BJ (cell line): ENCODE results near the gene YOD1. TPM values are rescaled to one million over a fixed set of nuclear protein-coding genes. Genes with fewer than 3 reads are reported as not detected.

Experiments
- CTCF ChIA-PET: fragments of 350-600 bp; formaldehyde crosslinking; extraction: SDS; loops from one replicate; lab custom pipeline; 2021; ENCODE audit warnings: antibody characterized with exemption, inconsistent platforms; lab: Yijun Ruan, JAX
- POLR2A ChIA-PET: fragments of 300-600 bp; sonication (Branson Sonifier 250); formaldehyde crosslinking; extraction: SDS; loops from one replicate; lab custom pipeline; 2021; ENCODE audit warnings: antibody characterized with exemption; lab: Charles Lee
- DNase-seq: peaks from one replicate; pipeline ENCODE4 v3.0.0-alpha.2; 2011; ENCODE audit warnings: low read depth
- H3K27me3 ChIP-seq: 2 replicates; pipeline ENCODE4 v1.6.0; 2011; ENCODE audit warnings: low read length; ENCODE audit not compliant: control insufficient read depth, insufficient read depth
- H3K36me3 ChIP-seq: 2 replicates; pipeline ENCODE4 v1.5.1; 2011; ENCODE audit warnings: low read length; ENCODE audit not compliant: control insufficient read depth, insufficient read depth
- H3K4me3 ChIP-seq: 2 replicates; pipeline ENCODE4 v1.5.1; 2011; ENCODE audit warnings: low read depth, mild to moderate bottlenecking, control low read depth, low read length
- CTCF ChIP-seq: IDR thresholded peaks from 2 replicates; pipeline ENCODE4 v1.5.1; 2011; ENCODE audit warnings: low read depth, mild to moderate bottlenecking, control low read depth, inconsistent platforms, low read length, moderate library complexity; ENCODE audit not compliant: insufficient read depth
- polyA plus RNA-seq: library from polyadenylated mRNA; depleted of rRNA; stranded (reverse); fragments of >200 nt; gene quantifications from 2 replicates; pipeline ENCODE4 v1.2.3, GENCODE V29; 2011

Gene YOD1
- polyA plus RNA-seq, 1 experiment = 1.2 TPM

- ChIA-PET POLR2A (no interaction called here), CTCF (interaction anchor here (0.6 to 1.5 kb wide), 3 partner anchors 13 to 57 kb away, joined by 3 to 5 read pairs (median 4); no protein-coding TSS in a partner anchor)
- no peak for TF ChIP-seq CTCF
- Histone ChIP-seq H3K4me3 (no peak overlapping the region), H3K27me3 (no peaks in the 10 kb centered on the region), H3K36me3 (no peaks in the 10 kb centered on the region)
- no peak for DNase-seq
These were observed 32.3 kb downstream of the YOD1 start for GRCh38 chr1:207018707-207019106.

- no peak for TF ChIP-seq CTCF
- DNase-seq = no peak
- Histone ChIP-seq H3K4me3 (no peak overlapping the region), H3K27me3 (no peaks in the 10 kb centered on the region), H3K36me3 (no peaks in the 10 kb centered on the region)
- ChIA-PET POLR2A (no interaction called here), CTCF (interaction anchor here (0.6 to 1.5 kb wide), 3 partner anchors 12 to 58 kb away, joined by 3 to 5 read pairs (median 4); no protein-coding TSS in a partner anchor)
These were observed 33.1 kb downstream of the YOD1 start for GRCh38 chr1:207017615-207018559.

GRCh38 chr1:207015791-207016190, 35.2 kb downstream of the YOD1 start:
- Histone ChIP-seq H3K4me3 (no peak overlapping the region), H3K27me3 (no peaks in the 10 kb centered on the region), H3K36me3 (no peaks in the 10 kb centered on the region)
- CTCF ChIA-PET = no interaction called here
- POLR2A ChIA-PET = no interaction called here
- no peak for DNase-seq
- no peak for TF ChIP-seq CTCF

- ChIA-PET CTCF (interaction anchor here (1.8 to 3.2 kb wide), 2 partner anchors 7 to 10 kb away, joined by 7 to 8 read pairs; no protein-coding TSS in a partner anchor), POLR2A (interaction anchor here (1.1 kb wide), 1 partner anchor 9 kb away, joined by 3 read pairs; no protein-coding TSS in a partner anchor)
- DNase-seq = no peak
- no peaks in the 10 kb centered on the region for H3K27me3 ChIP-seq
- no peak overlapping the region for H3K4me3 ChIP-seq
- TF ChIP-seq CTCF = no peak
- H3K36me3 ChIP-seq = no peaks in the 10 kb centered on the region
These were observed 36.3 kb downstream of the YOD1 start for GRCh38 chr1:207014728-207015127.

- TF ChIP-seq CTCF = no peak
- CTCF ChIA-PET = interaction anchor here (1.8 to 3.2 kb wide), 2 partner anchors 8 to 9 kb away, joined by 7 to 8 read pairs; no protein-coding TSS in a partner anchor
- POLR2A ChIA-PET = no interaction called here
- DNase-seq = no peak
- H3K36me3 ChIP-seq = no peaks in the 10 kb centered on the region
- H3K4me3 ChIP-seq = no peak overlapping the region
- H3K27me3 ChIP-seq = no peaks in the 10 kb centered on the region
These were observed 37.5 kb downstream of the YOD1 start for GRCh38 chr1:207013321-207014085.
